Measurements from ENCODE around the gene PPP1R9A. TPM values are rescaled to one million over a fixed set of nuclear protein-coding genes. Genes with fewer than 3 reads are reported as not detected.

PPP1R9A gene
- total RNA-seq, 1 experiment from 2014 or later: 13.5 TPM

DNA sequence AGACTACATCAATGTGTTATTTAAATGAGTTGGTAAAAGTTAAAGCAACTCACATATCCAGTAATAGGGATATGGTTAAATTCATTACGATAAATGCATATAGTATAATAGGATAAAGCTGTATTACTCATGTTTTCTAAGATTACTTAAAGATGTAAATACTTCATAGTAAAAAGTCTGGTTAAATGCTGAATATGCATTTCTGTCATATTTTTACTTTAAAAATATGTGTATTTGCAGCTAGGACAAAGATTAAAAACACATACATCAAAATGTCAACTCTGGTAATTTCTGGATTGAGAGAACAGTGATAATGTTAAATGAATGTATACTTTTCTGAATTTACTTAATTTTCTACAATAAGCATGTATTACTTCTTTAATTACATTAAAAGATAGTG is 15.1 kb downstream of the PPP1R9A start:
- Histone ChIP-seq H3K27ac (ENCODE audit: low read depth, low read length) (no peak overlapping the region), H3K4me2 (ENCODE audit: low read length) (no peak overlapping the region), H4K20me1 (ENCODE audit: insufficient read depth) (0 out of 2 replicates have a peak, but pooled peaks cover 4% of the 10 kb centered on the region), H3K9me3 (ENCODE audit: control insufficient read depth in 1 of 2, insufficient read depth in 1 of 2, low read depth in 1 of 2, low read length in 2 of 2) (no peaks in the 10 kb centered on the region), H3K36me3 (ENCODE audit: control insufficient read depth in 1 of 2, insufficient read depth in 2 of 2, low read length in 2 of 2) (no peaks in the 10 kb centered on the region), H2AFZ (ENCODE audit: low read depth, low read length, poor library complexity, severe bottlenecking) (no peak overlapping the region), H3K79me2 (ENCODE audit: insufficient read depth, low read length) (peaks cover 8% of the 10 kb centered on the region; the same call in 1 of the 2 replicates), H3K4me3 (replicated peaks in 1 of 2; ENCODE audit: low read depth in 1 of 2, low read length in 2 of 2) (no peak overlapping the region), H3K9ac (ENCODE audit: low read length) (no peak overlapping the region), H3K4me1 (ENCODE audit: control insufficient read depth in 1 of 2, insufficient read depth in 2 of 2, low read length in 2 of 2) (no peaks in the 10 kb centered on the region), H3K9me2 (ENCODE audit: insufficient read depth) (no peaks in the 10 kb centered on the region), H3K27me3 (ENCODE audit: insufficient read depth, low read length) (no peaks in the 10 kb centered on the region)
- RAD21 ChIA-PET (ENCODE audit: low non-redundant PET in 1 of 2, low total read pairs in 2 of 2, uncharacterized antibody in 2 of 2, unreplicated experiment in 2 of 2): no interaction called here
- no peak for DNase-seq (ENCODE audit: low read depth, low spot score)
- ATAC-seq: no peak
- intact Hi-C loops (cut with micrococcal nuclease): no loop called here
- no TSS peak for BruUV-seq (replicated peaks)
- TF ChIP-seq SIN3A (IDR thresholded peaks at IDR 0.05; ENCODE audit: low read depth) (no peak), CBX3 (IDR thresholded peaks at IDR 0.05; ENCODE audit: low read depth) (no peak), POLR2A (IDR thresholded peaks at IDR 0.05; ENCODE audit: borderline replicate concordance, extremely low read depth, insufficient read depth, insufficient read length) (no peak), FOSL1 (IDR thresholded peaks at IDR 0.05; ENCODE audit: low read depth) (no peak), SRF (IDR thresholded peaks at IDR 0.05; ENCODE audit: low read depth) (no peak), EZH2phosphoT487 (IDR thresholded peaks at IDR 0.05; ENCODE audit: borderline replicate concordance) (no peak), SP1 (IDR thresholded peaks at IDR 0.05; ENCODE audit: low read depth) (no peak), EGR1 (IDR thresholded peaks at IDR 0.05; ENCODE audit: low read depth) (no peak), ZNF274 (IDR thresholded peaks at IDR 0.05; ENCODE audit: low read depth, low read length) (no peak), REST (IDR thresholded peaks at IDR 0.05; ENCODE audit: low read depth) (no peak), JUND (IDR thresholded peaks at IDR 0.05) (no peak), ATF3 (IDR thresholded peaks at IDR 0.05) (no peak), EZH2 (IDR thresholded peaks at IDR 0.05) (no peak), YY1 (IDR thresholded peaks at IDR 0.05; ENCODE audit: extremely low read depth, insufficient replicate concordance, low read depth, low read length) (no peak), POLR2AphosphoS5 (IDR thresholded peaks at IDR 0.05; ENCODE audit: low read depth, low read length) (no peak), ZFX (IDR thresholded peaks at IDR 0.05) (no peak), RAD21 (IDR thresholded peaks at IDR 0.05; ENCODE audit: low read depth) (no peak)
- TF ChIP-seq, protein P1, sequence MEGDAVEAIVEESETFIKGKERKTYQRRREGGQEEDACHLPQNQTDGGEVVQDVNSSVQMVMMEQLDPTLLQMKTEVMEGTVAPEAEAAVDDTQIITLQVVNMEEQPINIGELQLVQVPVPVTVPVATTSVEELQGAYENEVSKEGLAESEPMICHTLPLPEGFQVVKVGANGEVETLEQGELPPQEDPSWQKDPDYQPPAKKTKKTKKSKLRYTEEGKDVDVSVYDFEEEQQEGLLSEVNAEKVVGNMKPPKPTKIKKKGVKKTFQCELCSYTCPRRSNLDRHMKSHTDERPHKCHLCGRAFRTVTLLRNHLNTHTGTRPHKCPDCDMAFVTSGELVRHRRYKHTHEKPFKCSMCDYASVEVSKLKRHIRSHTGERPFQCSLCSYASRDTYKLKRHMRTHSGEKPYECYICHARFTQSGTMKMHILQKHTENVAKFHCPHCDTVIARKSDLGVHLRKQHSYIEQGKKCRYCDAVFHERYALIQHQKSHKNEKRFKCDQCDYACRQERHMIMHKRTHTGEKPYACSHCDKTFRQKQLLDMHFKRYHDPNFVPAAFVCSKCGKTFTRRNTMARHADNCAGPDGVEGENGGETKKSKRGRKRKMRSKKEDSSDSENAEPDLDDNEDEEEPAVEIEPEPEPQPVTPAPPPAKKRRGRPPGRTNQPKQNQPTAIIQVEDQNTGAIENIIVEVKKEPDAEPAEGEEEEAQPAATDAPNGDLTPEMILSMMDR (IDR thresholded peaks at IDR 0.05 in 2 of 3, conservative IDR thresholded peaks at IDR 0.05 in 1 of 3; ENCODE audit: borderline replicate concordance in 1 of 3, insufficient read depth in 1 of 3, low read depth in 2 of 3, low read length in 2 of 3): no peak
- TF ChIP-seq, protein P2, sequence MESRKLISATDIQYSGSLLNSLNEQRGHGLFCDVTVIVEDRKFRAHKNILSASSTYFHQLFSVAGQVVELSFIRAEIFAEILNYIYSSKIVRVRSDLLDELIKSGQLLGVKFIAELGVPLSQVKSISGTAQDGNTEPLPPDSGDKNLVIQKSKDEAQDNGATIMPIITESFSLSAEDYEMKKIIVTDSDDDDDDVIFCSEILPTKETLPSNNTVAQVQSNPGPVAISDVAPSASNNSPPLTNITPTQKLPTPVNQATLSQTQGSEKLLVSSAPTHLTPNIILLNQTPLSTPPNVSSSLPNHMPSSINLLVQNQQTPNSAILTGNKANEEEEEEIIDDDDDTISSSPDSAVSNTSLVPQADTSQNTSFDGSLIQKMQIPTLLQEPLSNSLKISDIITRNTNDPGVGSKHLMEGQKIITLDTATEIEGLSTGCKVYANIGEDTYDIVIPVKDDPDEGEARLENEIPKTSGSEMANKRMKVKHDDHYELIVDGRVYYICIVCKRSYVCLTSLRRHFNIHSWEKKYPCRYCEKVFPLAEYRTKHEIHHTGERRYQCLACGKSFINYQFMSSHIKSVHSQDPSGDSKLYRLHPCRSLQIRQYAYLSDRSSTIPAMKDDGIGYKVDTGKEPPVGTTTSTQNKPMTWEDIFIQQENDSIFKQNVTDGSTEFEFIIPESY (IDR thresholded peaks at IDR 0.05; ENCODE audit: extremely low read depth, insufficient replicate concordance, low read length): no peak
- TF ChIP-seq, protein P3, sequence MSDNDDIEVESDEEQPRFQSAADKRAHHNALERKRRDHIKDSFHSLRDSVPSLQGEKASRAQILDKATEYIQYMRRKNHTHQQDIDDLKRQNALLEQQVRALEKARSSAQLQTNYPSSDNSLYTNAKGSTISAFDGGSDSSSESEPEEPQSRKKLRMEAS (IDR thresholded peaks at IDR 0.05): no peak
- CTCF ChIA-PET: no interaction called here
- POLR2A ChIA-PET: no interaction called here
